Thyroid gland (tissue), 4 donors: ENCODE data around the gene PEDS1.

Source experiments
- POLR2A ChIP-seq, 2 donors: fragments of 450-650 bp; IDR thresholded peaks; one replicate each; pipeline ENCODE4 v1.6.1; 2017; ENCODE audit warnings: antibody characterized with exemption in 2 of 2, mild to moderate bottlenecking in 2 of 2, moderate library complexity in 1 of 2
- TF ChIP-seq, protein P1 (sequence below), 6 experiments: fragments of 200-600 bp in 3 of 6; fragments of 450-650 bp in 3 of 6; sonication (generic) in 3 of 6; IDR thresholded peaks; one replicate each; pipeline ENCODE4 v1.5.1; 2016 to 2019; ENCODE audit warnings: antibody characterized with exemption in 6 of 6, mild to moderate bottlenecking in 2 of 6, inconsistent platforms in 1 of 6, moderate library complexity in 1 of 6

DNA sequence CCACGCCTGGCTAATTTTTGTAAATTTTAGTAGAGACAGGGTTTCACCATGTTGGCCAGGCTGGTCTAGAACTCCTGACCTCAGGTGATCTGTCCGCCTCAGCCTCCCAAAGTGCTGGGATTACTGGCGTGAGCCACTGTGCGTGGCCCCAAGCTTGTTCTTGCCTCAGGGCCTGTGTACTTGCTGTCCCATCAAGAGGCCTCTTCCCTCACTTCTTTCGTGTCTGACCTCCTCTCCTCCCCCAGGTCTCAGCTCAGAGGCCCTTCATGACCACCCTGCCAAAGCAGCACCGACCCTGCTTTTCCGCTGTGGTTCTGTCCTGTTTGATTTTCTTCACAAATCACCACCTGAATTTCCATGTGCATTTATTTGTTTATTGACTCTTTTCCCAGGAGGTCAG is 30.1 kb downstream of the PEDS1 start:
- TF ChIP-seq, protein P1, sequence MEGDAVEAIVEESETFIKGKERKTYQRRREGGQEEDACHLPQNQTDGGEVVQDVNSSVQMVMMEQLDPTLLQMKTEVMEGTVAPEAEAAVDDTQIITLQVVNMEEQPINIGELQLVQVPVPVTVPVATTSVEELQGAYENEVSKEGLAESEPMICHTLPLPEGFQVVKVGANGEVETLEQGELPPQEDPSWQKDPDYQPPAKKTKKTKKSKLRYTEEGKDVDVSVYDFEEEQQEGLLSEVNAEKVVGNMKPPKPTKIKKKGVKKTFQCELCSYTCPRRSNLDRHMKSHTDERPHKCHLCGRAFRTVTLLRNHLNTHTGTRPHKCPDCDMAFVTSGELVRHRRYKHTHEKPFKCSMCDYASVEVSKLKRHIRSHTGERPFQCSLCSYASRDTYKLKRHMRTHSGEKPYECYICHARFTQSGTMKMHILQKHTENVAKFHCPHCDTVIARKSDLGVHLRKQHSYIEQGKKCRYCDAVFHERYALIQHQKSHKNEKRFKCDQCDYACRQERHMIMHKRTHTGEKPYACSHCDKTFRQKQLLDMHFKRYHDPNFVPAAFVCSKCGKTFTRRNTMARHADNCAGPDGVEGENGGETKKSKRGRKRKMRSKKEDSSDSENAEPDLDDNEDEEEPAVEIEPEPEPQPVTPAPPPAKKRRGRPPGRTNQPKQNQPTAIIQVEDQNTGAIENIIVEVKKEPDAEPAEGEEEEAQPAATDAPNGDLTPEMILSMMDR (IDR thresholded peaks at IDR 0.05): no peak
- TF ChIP-seq POLR2A (IDR thresholded peaks at IDR 0.05): no peak
